Activated CD4-positive, CD25-positive, alpha-beta regulatory T cell treated with anti-CD3 and anti-CD28 coated beads, Interleukin-2, amount 50 U/mL, for 72 hours (primary cell): ENCODE measurements around the gene AKT1S1.

ENCODE experiments used
- DNase-seq: peaks from one replicate; pipeline ENCODE4 v3.0.0; 2021

The AKT1S1 gene

DNA sequence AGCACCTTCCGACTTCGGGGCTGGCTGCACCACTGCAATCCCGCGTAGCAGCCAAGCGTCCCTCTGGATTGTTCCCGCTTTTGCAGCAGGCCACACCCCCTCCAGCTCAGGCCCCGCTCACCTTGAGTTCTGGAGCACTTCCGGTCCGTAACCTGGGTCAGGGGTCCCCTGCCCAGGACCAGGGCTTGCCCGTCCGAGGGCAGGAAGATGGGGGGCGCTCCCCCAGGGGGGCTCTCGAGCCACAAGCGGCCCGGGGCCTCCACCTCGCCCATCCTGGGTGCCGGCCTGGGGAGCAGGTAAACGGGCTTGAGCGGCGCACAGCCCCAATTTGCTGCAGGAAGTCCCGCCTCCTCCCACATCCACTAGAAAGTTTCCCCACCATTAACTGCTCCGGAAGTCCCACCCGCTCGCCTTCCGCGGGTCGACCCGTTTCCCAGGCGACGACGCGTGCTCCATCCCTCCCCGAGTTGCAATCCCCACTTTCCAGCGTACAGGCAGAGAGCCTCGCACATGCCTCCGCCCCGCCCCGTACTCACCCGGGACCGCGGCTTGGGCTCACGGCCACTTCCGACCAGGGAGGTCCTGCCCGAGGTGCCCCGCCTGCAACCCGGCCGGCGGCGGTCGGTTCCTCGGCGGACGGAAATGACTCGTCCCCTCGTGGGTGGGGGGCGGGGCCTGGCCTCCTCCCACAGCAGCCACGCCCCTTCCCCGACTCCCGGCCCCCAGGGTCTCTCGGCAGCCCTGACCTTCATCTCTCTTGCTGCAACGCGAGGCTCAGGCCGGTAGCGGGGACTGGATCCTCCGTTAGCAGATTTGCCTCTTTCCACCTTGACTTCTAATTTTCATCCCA, 10.0 kb downstream of the AKT1S1 start, which contains the start of gene PNKP:
PNKP (minus strand) TSS at position 644 of the 850 bp plus-strand sequence; CDS start at position 272, 372 bp downstream.
- peak; percentile 87 for DNase-seq

DNA sequence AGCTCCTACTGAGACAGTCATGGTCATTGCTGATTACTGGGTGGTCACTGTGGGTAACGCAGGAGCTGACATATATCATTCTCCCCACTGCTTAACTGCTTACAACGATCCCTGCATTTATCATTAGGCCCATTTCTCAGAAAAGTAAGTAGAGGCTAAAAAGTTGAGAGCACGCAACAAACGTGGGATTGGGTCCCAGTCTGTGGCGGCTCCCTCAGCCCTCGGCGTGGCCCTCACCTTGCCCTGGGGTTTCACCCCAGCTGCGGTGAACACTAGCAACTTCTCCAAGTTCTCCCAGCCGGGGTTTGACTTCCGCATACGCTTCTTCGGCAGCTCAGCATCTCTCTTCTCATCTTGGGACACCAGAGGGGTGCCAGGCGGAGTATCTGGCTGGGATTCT, 12.3 kb downstream of the AKT1S1 start:
- DNase-seq = no peak

DNA sequence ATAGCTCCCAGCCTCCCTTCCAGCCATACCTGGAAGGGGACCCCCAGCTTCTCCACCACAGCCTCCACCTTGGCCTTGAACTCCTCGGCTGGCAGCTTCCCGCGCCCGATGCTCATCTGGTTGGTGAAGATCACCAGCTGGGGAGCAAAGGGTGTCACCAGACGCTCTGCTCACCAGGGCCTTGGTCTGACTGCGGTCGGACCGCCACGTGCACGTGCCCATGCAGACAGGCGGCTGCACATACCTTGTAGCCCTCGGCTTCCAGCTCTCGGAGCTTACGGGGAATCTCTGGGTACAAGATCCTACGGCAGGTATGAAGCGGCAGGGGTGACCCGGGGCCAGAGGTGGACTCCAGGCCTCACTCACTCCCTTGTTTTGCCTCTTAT, 13.2 kb downstream of the AKT1S1 start:
- DNase-seq = no peak

DNA sequence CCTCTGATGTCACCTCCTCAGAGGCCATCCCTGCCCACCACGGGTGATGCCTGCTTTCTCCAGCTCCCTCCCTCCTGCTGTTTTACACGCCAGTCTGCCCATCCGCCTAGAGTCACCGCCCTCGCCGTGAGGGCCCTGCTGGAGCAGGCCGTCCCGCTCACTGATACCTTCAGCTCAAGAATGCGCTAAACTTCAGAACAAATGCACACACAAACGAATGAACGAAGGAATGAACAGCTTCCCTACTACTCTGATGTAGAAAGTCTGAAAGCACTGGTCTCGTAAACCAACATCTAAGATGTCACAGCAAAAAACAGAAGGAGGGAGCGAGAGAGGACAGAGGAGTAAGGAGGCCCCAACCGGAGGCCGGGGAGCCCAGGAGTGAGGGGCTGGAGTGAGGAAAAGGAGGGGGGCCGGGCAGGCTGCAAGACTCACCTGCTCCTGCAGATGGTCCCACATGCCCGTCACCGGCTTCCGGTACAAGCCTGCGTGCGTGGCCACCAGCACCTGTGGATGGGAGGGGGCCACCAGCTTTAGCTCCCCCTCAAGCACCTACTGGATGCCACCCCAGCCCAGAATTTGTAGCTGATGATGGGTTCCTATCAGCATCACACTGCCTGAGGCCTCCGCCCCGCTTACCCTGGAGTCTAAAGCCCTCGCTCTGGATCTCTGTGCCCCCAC, 13.8 kb downstream of the AKT1S1 start:
- DNase-seq = no peak

DNA sequence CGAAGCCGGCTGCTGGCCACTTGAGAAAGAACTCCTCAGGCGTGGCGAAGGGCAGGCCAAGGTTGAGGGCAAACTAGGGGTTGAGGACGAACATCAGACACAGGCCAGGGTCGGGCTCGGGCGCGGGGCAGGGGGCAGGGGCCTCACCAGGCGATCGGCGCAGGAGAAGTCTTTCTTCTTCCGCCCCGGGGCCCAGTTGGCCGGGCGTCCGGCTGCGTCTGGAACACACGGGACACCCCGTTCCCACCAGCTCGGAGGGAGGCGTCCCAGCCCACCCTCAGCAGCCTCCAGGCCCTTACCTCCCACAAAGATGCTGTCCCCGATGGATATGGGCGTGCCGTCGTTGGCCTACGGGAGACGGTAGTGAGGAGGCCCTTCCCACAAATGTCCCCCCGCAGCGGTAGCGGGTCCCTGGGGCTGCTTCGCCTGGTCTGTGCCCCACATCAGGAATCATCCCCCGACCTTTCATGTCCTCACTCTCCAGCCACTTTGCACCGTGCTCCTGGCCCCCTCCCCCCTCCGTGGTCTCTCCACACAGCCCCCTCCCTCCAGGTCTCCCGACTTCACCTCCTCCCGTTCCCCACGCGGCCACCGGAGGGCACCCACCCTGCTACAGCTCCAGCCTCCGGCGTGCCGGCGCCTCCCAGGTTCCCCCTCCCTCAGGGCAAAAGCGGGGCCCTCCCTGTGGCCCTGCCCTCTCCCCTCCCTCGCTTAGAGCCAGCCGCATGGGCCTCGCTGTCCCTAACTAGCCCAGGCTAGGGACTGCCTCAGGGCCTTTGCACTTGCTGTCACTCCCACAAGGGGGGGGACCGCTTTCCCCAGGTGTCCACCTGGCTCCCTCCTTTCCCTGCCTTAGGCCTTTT, 14.5 kb downstream of the AKT1S1 start:
- no peak for DNase-seq

DNA sequence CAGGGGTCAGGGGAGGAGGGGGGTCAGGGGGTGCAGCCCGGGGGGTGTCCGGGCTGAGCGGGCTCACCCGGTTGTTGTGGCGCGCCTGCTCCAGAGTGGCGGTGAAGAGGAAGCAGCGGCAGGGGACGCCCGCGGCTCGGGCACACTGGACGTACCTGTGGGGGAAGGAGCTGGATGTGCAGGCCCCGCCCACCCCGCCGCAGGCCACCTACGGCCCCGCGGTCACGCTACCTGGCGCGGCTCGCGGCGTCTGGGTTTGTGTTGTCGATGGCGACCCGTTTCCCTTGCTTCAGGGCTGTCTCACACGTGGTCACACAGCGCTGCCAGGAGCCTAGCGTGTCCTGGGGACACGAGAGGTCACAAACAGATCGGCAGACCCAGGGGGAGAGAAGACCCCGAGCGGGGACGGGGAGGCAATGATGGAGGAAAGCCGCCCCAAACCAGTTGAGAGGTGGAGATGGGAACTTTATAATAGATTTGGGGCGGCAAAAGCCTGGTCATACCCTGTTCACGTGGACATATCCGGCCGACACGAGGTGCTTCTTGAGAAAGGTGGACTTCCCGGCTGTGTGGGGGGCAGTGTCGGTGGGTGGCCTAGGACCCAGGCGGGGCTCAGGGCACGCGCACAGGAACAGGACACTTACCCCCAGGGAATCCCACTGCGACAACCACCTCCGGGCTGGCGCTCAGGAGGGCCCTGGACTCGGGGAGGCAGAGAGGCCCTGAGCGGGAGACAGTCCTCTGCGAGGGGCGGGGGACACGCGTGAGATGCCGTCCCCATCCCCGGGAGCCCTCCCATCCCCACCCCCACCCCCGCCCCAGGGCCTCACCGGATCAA, 15.4 kb downstream of the AKT1S1 start:
- DNase-seq = no peak

DNA sequence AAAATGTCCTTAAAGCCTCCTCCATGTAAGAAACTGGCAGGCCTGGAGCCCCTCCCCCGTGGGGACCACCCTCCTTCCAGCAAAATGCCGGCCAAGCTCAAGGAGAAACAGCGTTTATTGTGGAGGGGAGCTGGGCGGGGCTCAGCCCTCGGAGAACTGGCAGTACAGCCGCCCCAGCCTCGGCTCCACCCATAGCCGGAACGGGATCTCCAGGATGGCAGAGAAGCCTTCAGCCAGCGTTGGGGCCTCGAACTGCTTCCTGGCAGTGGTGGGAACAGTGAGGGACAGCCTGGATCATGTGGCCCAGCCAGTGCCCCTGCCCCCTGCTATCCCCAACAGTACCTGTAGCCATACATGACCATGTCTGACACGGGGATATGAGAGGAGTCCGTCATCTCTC, 16.0 kb downstream of the AKT1S1 start:
- no peak for DNase-seq

DNA sequence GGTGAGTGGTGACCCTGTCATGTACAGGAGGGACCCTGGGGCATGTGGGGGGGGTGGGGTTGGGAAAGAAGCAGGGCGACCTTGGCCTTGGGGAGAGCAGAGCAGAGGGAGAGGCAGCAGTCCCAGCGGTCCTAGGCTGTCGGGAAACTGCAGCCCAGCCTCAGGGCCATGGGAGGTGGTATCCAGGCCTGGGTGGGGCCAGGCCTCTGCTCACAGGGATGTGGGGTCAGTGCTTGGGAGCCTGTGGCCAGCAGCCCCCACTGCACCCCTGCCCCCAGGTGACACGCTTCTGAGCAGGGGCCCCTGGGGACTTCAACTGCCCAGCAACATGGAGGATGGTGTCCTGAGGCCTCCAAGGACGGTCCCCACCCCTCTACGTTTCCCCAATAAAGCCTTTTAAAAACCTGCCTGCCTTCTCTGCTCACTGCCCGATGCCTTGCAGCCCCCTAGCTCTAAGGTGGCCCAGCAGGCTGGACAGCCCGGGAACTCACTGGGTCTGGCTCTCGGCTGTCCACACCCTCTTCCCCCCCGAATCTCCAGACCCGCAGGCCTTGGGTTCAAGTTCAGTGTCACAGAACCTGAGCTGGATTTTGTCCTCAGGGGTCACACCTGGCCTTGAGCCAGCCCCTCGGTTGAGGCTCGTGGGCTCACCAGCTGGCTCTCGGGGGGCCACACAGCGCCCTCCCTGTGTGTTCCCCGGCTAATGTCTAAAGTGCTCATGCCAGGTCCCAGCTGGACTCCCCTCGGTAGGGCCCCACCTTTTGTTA, 16.6 kb downstream of the AKT1S1 start:
- DNase-seq = no peak

DNA sequence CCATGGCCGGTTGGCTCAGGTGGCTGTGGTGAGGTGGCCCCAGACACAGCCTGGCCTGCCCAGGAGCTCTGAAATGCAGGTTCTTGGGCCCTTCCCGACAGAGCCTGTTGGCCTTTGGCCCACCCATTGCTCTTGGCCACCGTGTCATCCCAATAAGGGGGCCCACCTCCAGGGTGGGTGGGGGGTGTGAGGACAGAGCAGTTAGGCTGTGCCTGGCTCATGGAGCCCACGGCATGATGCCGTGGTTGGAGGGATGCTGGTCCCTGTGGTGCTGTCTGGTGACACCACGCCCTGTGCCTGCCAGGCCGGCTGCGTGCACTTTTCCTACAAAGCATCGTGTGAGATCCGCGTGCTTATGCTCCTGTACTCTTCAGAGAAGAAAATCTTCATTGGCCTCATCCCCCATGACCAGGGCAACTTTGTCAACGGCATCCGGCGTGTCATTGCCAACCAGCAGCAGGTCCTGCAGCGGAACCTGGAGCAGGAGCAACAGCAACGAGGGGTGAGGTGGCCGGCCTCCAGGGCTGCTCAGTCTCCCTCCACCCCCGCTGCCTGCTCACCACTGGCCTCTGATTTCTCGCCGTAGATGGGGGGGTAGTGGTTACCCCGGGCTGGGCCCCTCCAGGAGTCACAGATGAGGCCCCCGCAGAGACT, 17.3 kb downstream of the AKT1S1 start:
- no peak for DNase-seq

DNA sequence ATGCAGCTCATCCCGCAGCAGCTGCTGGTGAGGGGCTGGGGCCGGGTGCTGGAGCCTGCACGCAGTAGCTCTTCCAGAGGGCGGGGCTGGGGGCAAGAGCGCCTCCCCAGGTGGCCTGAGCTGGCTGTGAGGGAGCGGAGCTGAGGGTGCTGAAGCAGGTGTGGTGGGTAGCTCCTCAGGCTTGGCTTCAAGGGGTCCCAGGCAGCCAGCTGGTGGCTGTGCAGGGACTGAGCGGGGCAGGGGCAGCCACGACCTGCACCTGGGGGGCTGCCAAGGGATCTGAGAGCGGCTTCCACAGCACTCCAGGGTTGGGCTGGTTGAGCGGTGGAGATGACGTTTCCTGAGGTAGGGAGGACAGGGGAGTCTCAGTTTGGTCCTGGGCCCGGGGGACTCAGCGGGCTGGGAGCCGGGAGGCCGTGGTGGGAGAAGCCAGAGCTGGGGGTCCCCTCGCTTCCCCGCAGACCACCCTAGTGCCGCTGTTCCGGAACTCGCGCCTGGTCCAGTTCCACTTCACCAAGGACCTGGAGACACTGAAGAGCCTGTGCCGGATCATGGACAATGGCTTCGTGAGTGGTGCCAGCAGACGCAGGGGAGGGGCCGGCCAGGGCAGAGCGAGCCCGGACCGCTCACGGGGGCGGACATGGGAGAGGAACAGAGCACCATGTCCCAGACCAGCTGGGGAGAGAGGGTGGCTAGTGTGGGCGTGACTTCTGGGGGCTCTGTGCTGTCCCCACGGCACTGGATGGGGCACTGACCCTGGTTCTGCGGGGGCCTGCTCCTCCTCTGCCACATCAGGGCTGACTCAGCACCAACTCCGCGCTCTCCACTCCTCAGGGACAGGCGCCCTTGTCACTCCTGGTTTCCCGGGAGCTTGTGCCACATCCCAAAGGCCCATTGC, 18.8 kb downstream of the AKT1S1 start:
- DNase-seq = no peak

DNA sequence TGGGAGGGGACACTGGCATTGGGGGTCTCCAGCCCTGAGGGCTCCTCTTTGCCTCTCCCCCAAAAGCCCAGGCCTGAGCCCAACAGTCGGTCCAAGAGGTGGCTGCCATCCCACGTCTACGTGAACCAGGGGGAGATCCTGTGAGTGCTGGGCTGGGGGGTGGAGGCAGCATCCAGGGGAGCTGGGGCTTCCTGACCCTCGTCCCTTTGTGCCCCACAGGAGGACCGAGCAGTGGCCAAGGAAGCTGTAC, 19.4 kb downstream of the AKT1S1 start:
- DNase-seq = no peak

DNA sequence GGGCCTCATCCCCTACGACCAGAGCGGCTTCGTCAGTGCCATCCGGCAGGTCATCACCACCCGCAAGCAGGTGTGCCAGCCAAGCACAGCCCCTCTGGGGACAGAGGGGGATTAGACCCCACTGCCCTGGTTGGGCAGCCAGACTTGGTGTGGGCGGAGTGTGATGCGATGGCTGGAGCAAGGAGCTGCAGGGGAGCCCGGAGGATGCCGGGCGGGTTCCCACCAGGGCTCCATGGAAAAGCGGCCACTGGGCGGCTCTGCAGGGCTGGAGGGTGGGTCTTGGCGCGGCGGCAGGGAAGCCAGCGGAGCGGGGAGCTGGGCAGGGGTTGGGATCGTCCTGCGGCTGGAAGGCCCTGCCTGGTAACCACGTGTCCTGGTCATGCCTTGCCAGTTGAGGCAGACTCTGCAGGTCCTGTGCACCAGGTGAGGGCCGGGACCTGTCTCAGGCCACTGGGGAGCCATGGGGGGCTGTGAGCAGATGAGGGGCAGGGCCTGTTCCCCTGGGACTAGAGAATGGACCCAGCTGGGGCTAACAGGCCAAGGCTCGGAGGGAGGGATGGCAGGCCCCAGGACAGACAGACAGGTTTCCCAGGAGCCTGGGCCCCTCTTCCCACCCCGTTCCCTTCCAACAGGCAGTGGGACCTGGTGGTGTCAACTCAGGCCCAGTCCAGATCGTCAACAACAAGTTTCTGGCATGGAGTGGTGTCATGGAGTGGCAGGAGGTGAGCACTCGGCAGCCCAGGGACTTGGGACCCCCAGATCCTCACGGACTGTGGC, 19.9 kb downstream of the AKT1S1 start:
- no peak for DNase-seq

DNA sequence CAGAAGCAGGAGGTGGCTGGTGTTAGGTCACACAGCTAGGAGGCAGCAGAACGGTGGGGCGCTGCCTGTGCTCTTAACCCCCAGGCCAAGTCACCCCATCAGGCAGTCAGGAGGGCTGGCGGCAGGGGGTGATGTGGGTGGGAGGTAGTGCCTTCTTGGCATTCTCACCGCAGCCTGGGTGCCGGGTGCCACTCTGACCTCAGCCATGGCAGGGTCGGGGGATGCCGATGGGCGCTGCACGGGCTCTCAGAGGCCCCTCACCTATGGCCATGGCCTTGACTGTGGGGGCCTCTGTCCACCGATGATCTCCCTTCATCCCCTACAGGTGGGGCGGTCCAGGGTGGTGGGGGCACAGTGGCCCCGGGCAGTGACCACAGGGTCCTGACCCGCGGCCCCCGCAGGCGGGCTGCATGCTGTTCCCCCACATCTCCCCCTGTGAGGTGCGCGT, 20.6 kb downstream of the AKT1S1 start:
- DNase-seq = no peak

DNA sequence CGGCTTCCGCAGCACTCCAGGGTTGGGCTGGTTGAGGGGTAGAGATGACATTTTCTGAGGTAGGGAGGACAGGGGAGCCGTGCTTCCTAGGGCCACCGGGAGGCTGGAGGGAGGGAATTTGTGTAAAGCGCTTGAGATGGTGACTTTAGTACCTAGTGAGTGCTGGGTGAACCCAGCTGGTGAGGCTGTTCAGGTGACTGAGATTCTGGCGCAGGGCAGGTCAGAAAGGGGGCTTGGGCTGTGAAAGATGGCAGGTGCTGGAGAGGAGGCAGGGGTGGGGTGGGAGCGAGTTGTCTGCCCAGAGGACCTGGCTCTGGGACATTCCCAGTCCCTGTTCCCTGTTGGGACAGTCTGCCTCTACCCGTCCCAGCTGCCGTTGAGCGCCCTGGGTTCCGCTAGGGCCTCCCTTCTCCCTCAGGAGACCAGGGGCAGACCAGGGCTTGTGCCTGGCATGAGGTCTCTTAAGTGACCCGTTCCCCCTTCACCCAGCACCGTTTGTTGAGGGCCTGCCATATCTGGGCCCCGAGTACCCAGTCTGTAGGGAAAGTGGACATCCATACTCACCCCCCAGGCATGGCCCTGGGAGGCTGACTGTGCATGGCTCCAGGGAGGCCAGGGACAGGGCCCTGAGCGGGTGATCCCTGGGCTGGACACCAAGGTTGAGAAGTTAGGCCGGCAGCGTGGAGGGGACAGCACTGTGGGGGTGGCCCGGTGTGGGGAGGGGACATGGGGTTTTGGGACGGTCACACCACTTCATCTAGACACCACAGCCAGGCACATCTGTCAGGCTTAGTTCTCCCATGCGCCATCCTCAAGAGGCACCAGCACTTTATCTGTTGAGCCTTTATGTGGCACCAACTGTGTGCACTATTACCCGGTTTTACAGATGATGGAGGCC, 21.2 kb downstream of the AKT1S1 start:
- no peak for DNase-seq

DNA sequence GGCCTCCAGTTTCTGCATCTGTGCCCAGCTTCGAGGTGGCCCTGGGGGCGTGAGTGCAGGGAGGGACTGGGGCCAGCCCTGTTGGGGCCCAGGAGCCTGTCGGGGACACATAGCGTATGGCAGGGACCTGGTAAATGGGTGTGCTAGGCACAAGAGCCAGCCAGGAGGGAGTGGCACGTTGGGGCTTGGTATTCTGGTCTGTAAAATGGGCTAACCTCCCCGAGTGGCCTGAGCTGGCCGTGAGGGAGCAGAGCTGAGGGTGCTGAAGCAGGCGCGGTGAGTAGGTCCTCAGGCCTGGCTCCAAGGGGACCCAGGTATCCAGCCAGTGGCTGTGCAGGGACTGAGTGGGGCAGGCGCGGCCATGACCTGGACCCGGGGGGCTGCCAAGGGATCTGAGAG, 21.9 kb downstream of the AKT1S1 start:
- no peak for DNase-seq

DNA sequence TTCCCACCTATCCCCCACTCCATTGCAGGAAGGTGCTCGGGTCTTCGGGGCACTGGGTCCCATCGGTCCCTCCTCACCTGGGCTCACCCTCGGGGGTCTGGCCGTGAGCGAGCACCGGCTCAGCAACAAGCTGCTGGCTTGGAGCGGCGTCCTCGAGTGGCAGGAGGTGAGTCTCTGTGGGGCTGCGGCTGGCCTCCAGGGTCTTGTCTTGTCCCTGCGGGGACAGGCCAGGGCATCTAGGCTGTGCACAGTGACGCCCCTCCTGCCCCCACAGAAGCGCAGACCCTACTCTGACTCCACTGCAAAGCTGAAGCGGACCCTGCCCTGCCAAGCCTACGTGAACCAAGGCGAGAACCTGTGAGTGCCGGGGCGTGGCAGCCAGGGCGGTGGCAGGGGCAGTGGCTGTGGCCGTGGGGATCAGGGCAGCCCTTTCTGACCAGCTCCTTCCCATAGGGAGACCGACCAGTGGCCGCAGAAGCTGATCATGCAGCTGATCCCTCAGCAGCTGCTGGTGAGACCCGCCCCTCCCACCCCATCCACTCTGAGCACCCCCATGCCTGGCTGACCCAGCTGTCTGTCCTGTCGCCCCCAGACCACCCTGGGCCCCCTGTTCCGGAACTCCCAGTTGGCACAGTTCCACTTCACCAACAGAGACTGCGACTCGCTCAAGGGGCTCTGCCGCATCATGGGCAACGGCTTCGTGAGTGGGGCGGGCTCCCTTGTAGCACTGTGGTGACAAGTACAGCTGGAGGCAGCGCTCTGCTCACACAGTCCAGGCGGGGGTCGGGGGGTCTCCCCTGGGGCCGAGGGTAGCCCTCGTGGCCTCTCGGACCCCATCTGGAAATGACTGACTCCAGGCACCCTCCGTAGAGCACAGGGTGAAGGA, 22.5 kb downstream of the AKT1S1 start:
- no peak for DNase-seq

DNA sequence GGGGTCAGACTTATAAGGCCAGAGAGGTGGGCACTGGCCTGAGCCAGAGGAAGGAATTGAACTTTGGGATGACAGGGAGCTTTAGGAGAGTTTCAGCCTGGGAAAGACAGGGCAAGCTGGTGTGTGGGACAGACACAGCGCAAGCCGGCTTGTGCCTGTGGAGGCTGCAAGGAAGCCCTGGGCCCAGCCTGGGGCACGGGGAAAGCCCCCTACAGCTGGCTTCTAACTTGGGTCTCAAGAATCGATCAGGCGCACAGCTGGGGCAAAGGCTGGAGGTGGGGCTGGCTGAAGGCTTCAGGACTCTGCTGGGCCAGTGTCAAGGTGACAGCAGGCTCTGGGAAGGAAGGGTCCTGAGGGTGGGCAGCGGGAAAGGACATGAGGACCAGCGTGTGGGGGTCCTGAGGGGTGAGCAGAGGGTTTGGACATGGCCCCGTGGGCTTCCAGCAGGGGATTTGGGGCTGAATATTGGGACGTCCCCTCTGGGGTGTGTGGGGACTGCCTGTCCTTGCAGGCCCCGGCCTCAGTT, 23.2 kb downstream of the AKT1S1 start:
- DNase-seq = no peak
